ENCODE data around the gene ZBTB16.

The ZBTB16 gene

DNA sequence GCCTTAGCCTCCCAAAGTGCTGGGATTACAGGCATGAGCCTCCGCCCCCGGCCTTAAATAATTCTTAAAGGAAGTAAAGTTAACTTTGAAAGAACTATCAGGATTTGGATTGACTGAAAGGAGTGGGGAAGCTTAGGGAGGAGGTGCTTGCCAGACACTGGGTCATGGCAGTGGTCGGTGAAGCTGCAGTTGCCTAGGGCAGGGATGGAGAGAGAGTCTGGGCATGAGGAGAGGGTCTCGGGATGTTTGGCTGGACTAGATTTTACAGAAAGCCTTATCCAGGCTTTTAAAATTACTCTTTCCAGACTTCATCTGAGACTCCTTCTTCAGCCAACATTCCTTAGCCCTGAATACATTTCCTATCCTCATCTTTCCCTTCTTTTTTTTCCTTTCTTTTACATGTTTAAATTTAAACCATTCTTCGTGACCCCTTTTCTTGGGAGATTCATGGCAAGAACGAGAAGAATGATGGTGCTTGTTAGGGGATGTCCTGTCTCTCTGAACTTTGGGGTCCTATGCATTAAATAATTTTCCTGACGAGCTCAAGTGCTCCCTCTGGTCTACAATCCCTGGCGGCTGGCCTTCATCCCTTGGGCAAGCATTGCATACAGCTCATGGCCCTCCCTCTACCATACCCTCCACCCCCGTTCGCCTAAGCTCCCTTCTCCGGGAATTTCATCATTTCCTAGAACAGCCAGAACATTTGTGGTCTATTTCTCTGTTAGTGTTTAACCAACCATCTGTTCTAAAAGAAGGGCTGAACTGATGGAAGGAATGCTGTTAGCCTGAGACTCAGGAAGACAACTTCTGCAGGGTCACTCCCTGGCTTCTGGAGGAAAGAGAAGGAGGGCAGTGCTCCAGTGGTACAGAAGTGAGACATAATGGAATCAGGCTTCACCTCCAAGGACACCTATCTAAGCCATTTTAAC, 236.4 kb downstream of the ZBTB16 start, which contains the start of gene NNMT:
TSS of gene NNMT (plus strand) at position 724 of the 929 bp plus-strand sequence. CDS start at position 882, 158 bp downstream.
- no peaks in the 10 kb centered on the region for H3K4me1 Mint-ChIP-seq (ENCODE audit: low read depth)
- no peak within 1 kb of the TSS for H3K4me3 Mint-ChIP-seq
- H3K9me3 Mint-ChIP-seq (ENCODE audit: low read depth): peaks cover 13% of the 10 kb centered on the region
- H3K27ac Mint-ChIP-seq: no peak within 1 kb of the TSS
- H3K36me3 Mint-ChIP-seq: peaks cover 10% of the 10 kb centered on the region
- peaks cover 14% of the 10 kb centered on the region for H3K27me3 Mint-ChIP-seq

DNA sequence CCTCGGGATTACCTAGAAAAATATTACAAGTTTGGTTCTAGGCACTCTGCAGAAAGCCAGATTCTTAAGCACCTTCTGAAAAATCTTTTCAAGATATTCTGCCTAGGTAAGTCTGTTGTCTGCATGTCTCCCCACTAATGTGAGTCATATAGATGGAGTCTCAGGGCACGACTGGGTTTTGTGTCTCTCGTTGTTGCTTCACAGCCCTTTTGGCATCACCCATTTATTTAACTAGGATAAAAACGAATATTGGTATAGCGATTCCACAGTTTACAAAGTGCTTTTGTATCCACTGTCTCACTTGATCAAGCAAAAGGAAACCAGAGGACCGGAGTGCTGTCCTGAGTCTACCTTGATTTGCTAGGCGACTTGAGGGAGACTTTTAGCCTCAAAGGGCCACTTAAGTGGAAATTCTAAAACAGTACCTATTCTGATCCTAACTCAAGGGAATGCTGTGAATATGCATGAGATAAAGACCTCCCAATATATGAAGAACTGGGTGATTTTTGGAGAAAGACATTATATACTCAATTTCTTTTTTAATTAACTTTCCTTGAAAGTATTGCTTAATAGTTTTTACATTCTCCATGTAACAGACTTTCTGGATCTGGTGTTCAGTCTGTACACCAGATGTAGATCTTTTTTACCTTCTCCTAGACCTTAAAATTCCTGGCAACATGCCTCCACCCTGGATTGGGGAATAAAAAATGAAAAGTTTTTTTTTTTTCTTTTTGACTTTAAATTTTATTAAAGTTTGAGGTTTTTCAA, 237.3 kb downstream of the ZBTB16 start:
- Mint-ChIP-seq H3K36me3 (peaks cover 12% of the 10 kb centered on the region), H3K9me3 (ENCODE audit: low read depth) (peaks cover 19% of the 10 kb centered on the region), H3K4me3 (no peak overlapping the region), H3K27me3 (peaks cover 12% of the 10 kb centered on the region), H3K4me1 (ENCODE audit: low read depth) (no peaks in the 10 kb centered on the region), H3K27ac (no peak overlapping the region)

DNA sequence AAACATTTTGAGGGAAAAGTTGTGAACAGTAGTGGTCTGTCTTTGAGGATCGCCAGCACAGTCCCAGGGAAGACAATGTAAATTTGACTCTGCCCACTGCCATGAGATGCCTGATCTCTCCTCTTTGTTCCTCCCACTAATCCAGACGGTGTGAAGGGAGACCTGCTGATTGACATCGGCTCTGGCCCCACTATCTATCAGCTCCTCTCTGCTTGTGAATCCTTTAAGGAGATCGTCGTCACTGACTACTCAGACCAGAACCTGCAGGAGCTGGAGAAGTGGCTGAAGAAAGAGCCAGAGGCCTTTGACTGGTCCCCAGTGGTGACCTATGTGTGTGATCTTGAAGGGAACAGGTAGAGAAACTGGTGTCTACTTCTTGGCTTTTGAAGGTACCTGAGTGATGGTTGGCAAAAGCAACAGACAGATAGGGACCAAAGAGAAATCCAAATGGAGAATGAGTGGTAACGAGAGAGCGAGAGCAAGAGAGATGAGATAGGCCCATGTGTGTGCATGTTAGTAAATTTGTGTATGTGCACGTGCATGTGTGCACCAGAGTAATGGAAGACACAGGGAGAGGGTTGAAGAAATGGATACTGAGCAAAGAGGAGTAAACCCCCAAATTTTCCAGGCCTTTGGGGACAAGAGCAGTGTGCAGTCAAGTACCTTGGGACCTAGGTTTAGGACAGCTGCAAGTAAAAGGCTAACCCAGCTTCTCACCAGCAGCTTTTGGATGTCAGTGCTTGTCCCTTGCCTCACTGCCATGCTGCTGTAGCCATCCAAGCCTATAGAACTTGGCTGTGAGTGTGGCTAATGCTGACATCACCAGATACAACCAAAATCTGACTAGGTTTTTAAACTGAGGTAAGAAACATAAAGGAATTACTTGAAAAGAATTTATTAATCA, 238.5 kb downstream of the ZBTB16 start:
- peaks cover 19% of the 10 kb centered on the region for H3K9me3 Mint-ChIP-seq (ENCODE audit: low read depth)
- no peak overlapping the region for H3K4me3 Mint-ChIP-seq
- no peaks in the 10 kb centered on the region for H3K4me1 Mint-ChIP-seq (ENCODE audit: low read depth)
- H3K36me3 Mint-ChIP-seq: peaks cover 12% of the 10 kb centered on the region
- peaks cover 12% of the 10 kb centered on the region for H3K27me3 Mint-ChIP-seq
- H3K27ac Mint-ChIP-seq: no peak overlapping the region

DNA sequence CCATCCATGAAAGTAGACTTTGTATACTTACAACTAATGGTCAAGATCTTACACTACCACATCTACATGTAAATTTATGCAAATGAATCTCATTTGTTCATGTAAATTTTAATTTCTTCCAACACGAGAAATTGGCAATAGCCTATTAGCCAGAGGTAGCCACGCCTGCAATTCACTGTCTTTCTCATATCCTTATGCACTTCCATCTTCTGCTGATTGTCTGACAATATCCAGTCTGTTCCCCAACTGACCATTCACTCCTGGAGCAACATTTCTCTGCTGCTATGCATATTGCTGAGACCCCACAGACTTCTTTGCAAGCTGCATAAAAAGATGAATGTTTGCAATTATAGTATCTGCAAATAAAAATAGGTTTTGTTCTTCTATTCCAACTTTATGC, 239.2 kb downstream of the ZBTB16 start:
- no peak overlapping the region for H3K4me3 Mint-ChIP-seq
- H3K36me3 Mint-ChIP-seq: peaks cover 12% of the 10 kb centered on the region
- H3K9me3 Mint-ChIP-seq (ENCODE audit: low read depth): peaks cover 19% of the 10 kb centered on the region
- H3K4me1 Mint-ChIP-seq (ENCODE audit: low read depth): no peaks in the 10 kb centered on the region
- H3K27me3 Mint-ChIP-seq: peaks cover 10% of the 10 kb centered on the region
- H3K27ac Mint-ChIP-seq: no peak overlapping the region
